ENCODE data around the gene PSMF1. TPM values are rescaled to one million over a fixed set of nuclear protein-coding genes. Genes with fewer than 3 reads are reported as not detected.

PSMF1 gene
- total RNA-seq, 1 experiment from 2014 or later, result 90.8 TPM

GRCh38 chr20:1209447-1210387 lies 91.3 kb downstream of the PSMF1 start:
- WGBS (ENCODE audit: extremely low coverage, insufficient read length, low lambda C conversion rate), result no CpG with 5 or more reads among the region's 5 CpGs
- H3K27me3 ChIP-seq (ENCODE audit: insufficient read depth, low read length), result no peaks in the 10 kb centered on the region

More at GRCh38 chr20:1209447-1210387, 91.3 kb downstream of the PSMF1 start:
- H3K4me1 Mint-ChIP-seq, result peaks cover 15 to 18% of the 10 kb centered on the region in 2 experiments
- no peak overlapping the region for H2BK15ac ChIP-seq (ENCODE audit: low read depth, low read length)
- no peaks in the 10 kb centered on the region for H3K9me3 Mint-ChIP-seq
- no peak overlapping the region for H3K14ac ChIP-seq (ENCODE audit: insufficient read depth, low read length)
- DNase-seq, result no peak
- no peak overlapping the region for H3K4me2 ChIP-seq (ENCODE audit: insufficient read depth, insufficient read length, low read length)
- peak overlapping the region; percentile 15 for H2BK12ac ChIP-seq (ENCODE audit: insufficient read length, low read depth, low read length)
- no peaks in the 10 kb centered on the region for H3K23me2 ChIP-seq (ENCODE audit: insufficient read length, low read depth, low read length, poor library complexity, severe bottlenecking)
- H3K27ac Mint-ChIP-seq, result no peak overlapping the region
- H4K91ac ChIP-seq (ENCODE audit: insufficient read length, low read depth, low read length), result no peak overlapping the region
- H2BK5ac ChIP-seq (ENCODE audit: insufficient read length, low read length), result no peak overlapping the region
- no peak overlapping the region for H4K5ac ChIP-seq (ENCODE audit: insufficient read length, low read depth, low read length)
- no peaks in the 10 kb centered on the region for H3K9me3 ChIP-seq (ENCODE audit: control insufficient read depth, low read depth, low read length)
- no peak overlapping the region for H2BK120ac ChIP-seq (ENCODE audit: low read depth, low read length, poor library complexity, severe bottlenecking)
- no peak overlapping the region for H2AFZ ChIP-seq (ENCODE audit: low read length)
- no peaks in the 10 kb centered on the region for H4K20me1 ChIP-seq (ENCODE audit: control insufficient read depth, insufficient read depth, insufficient read length)
- H3K18ac ChIP-seq (ENCODE audit: insufficient read length, low read depth, low read length), result no peak overlapping the region
- peaks cover 37% of the 10 kb centered on the region for H3K27me3 Mint-ChIP-seq (ENCODE audit: low read depth)
- H3K4me1 ChIP-seq (ENCODE audit: insufficient read depth, low read length), result 0 out of 2 replicates have a peak, but pooled peaks cover 5% of the 10 kb centered on the region
- no peak overlapping the region for H3K9ac ChIP-seq (ENCODE audit: extremely low read depth, insufficient read length, low read length)
- no peak overlapping the region for H3T11ph ChIP-seq (ENCODE audit: low read length)
- H3K4me3 Mint-ChIP-seq, result no peak overlapping the region
- no peaks in the 10 kb centered on the region for H3K79me1 ChIP-seq (ENCODE audit: insufficient read depth, low read depth, low read length, poor library complexity, severe bottlenecking)
- TF ChIP-seq, protein P1, sequence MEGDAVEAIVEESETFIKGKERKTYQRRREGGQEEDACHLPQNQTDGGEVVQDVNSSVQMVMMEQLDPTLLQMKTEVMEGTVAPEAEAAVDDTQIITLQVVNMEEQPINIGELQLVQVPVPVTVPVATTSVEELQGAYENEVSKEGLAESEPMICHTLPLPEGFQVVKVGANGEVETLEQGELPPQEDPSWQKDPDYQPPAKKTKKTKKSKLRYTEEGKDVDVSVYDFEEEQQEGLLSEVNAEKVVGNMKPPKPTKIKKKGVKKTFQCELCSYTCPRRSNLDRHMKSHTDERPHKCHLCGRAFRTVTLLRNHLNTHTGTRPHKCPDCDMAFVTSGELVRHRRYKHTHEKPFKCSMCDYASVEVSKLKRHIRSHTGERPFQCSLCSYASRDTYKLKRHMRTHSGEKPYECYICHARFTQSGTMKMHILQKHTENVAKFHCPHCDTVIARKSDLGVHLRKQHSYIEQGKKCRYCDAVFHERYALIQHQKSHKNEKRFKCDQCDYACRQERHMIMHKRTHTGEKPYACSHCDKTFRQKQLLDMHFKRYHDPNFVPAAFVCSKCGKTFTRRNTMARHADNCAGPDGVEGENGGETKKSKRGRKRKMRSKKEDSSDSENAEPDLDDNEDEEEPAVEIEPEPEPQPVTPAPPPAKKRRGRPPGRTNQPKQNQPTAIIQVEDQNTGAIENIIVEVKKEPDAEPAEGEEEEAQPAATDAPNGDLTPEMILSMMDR (conservative IDR thresholded peaks at IDR 0.05), result peak; percentile 39; the same call in 2 of the 3 replicates
- H3K56ac ChIP-seq (ENCODE audit: insufficient read length, low read depth, low read length), result no peak overlapping the region
- H3K4ac ChIP-seq (ENCODE audit: low read depth, low read length), result no peak overlapping the region
- no peak overlapping the region for H4K8ac ChIP-seq (replicated peaks; ENCODE audit: insufficient read length, low read depth, low read length)
- no peaks in the 10 kb centered on the region for H3K79me2 ChIP-seq (ENCODE audit: insufficient read depth, low read length)
- no peak overlapping the region for H2AK5ac ChIP-seq (ENCODE audit: insufficient read length, low read length)
- no peak overlapping the region for H3K27ac ChIP-seq (ENCODE audit: insufficient read length, low read depth, low read length)
- no peaks in the 10 kb centered on the region for H3K36me3 Mint-ChIP-seq (ENCODE audit: insufficient read depth in 1 of 3, low read depth in 3 of 3)
- H3K23ac ChIP-seq (ENCODE audit: insufficient read length, low read depth, low read length), result no peak overlapping the region
- no peak overlapping the region for H2BK20ac ChIP-seq (ENCODE audit: low read depth, low read length, poor library complexity, severe bottlenecking)
